Measurements from ENCODE around the gene CEP72. TPM values are rescaled to one million over a fixed set of nuclear protein-coding genes. Genes with fewer than 3 reads are reported as not detected.

CEP72 gene
- total RNA-seq, 1 experiment from 2014 or later = 16.4 TPM

DNA sequence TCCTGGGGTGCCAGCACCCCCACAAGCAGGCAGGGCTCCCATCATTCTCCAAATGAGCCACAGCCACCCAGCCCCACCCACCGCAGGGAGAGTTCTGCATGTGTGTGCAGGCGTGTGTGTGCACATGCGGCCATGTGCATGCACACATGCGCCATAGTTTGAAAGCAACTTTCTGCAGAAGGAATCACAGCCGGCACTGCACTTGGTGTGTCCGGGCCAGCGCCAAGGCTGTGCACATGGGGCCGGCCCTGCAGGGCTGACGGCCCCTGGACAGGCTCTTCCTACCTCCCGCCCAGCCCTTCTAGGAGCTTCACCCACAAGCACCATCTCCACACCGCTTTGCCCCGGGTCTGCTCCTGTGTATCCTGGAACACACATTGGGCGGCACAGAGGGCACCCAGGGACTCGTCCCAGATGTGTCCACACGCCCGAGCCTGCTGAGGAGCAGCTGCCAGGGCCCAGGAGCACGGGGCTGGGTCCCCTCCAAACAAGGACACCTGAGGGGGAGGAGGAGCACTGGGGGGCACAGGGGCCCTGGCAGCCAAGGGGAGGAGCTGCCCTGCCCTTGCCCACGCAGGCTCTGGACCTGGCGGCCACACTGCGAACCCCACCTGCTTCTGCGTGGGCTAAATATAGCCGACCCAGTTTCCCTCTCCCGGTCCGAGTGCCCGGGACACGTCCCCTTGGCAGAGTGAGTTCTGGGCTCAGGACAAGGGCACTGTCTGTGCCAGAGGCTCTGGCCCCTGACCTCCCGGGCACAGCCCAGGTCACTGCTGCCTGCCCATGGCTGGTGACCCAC lies 61.9 kb downstream of the CEP72 start:
- intact Hi-C loops (cut with micrococcal nuclease) = loop anchor here (5.0 to 10.0 kb wide), 2 partner anchors 181 to 493 kb away; partner anchors contain the start of gene ZDHHC11
- POLR2A ChIA-PET = interaction anchor here (0.6 kb wide), 1 partner anchor 270 kb away, joined by 4 read pairs; no protein-coding TSS in a partner anchor
- CTCF ChIA-PET = interaction anchor here (0.6 to 6.5 kb wide), 4 partner anchors 88 to 238 kb away, joined by 3 to 63 read pairs (median 3); no protein-coding TSS in a partner anchor
- DNase-seq (ENCODE audit: unreplicated experiment) = no peak
- Mint-ChIP-seq H3K36me3 (ENCODE audit: insufficient read depth, unreplicated experiment) (no peaks in the 10 kb centered on the region), H3K27ac (ENCODE audit: low read depth, unreplicated experiment) (no peak overlapping the region), H3K4me1 (ENCODE audit: insufficient read depth, unreplicated experiment) (peaks cover 13% of the 10 kb centered on the region), H3K27me3 (ENCODE audit: insufficient read depth, unreplicated experiment) (no peaks in the 10 kb centered on the region), H3K4me3 (ENCODE audit: unreplicated experiment) (no peak overlapping the region), H3K9me3 (ENCODE audit: unreplicated experiment) (no peaks in the 10 kb centered on the region)
- TF ChIP-seq, protein P1, sequence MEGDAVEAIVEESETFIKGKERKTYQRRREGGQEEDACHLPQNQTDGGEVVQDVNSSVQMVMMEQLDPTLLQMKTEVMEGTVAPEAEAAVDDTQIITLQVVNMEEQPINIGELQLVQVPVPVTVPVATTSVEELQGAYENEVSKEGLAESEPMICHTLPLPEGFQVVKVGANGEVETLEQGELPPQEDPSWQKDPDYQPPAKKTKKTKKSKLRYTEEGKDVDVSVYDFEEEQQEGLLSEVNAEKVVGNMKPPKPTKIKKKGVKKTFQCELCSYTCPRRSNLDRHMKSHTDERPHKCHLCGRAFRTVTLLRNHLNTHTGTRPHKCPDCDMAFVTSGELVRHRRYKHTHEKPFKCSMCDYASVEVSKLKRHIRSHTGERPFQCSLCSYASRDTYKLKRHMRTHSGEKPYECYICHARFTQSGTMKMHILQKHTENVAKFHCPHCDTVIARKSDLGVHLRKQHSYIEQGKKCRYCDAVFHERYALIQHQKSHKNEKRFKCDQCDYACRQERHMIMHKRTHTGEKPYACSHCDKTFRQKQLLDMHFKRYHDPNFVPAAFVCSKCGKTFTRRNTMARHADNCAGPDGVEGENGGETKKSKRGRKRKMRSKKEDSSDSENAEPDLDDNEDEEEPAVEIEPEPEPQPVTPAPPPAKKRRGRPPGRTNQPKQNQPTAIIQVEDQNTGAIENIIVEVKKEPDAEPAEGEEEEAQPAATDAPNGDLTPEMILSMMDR (IDR thresholded peaks at IDR 0.05; ENCODE audit: unreplicated experiment) = no peak
- no TSS peak for BruUV-seq (replicated peaks)

DNA sequence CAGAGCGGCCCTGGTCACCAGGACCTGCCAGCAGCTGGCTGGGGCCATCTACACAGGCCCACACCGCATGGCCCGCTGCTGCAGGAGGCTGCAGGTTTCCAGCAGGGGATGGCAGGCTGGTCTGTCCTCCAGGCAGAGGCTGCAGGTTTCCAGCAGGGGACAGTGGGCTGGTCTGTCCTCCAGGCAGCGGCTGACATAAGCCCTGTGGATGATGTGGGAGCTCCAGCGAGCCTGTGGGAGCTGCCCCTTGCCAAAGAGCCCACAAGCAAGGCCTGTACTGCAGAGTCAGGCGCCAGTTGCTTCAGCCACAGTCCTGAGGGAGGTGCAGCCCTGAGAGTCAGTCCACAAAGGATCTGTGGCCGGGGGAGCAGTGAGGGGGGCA lies 62.5 kb downstream of the CEP72 start:
- H3K36me3 Mint-ChIP-seq (ENCODE audit: insufficient read depth, unreplicated experiment) = no peaks in the 10 kb centered on the region
- no peaks in the 10 kb centered on the region for H3K27me3 Mint-ChIP-seq (ENCODE audit: insufficient read depth, unreplicated experiment)
- peaks cover 13% of the 10 kb centered on the region for H3K4me1 Mint-ChIP-seq (ENCODE audit: insufficient read depth, unreplicated experiment)
- ChIA-PET CTCF (interaction anchor here (0.6 to 6.5 kb wide), 3 partner anchors 224 to 466 kb away, joined by 3 to 63 read pairs (median 3); no protein-coding TSS in a partner anchor), POLR2A (interaction anchor here (0.6 kb wide), 1 partner anchor 271 kb away, joined by 4 read pairs; no protein-coding TSS in a partner anchor)
- DNase-seq (ENCODE audit: unreplicated experiment) = no peak
- no peaks in the 10 kb centered on the region for H3K9me3 Mint-ChIP-seq (ENCODE audit: unreplicated experiment)
- no peak overlapping the region for H3K4me3 Mint-ChIP-seq (ENCODE audit: unreplicated experiment)
- intact Hi-C loops (cut with micrococcal nuclease) = loop anchor here (5.0 to 10.0 kb wide), 2 partner anchors 180 to 493 kb away; partner anchors contain the start of gene ZDHHC11
- no peak overlapping the region for H3K27ac Mint-ChIP-seq (ENCODE audit: low read depth, unreplicated experiment)
- TF ChIP-seq, protein P1 (IDR thresholded peaks at IDR 0.05; ENCODE audit: unreplicated experiment) = no peak
- no TSS peak for BruUV-seq (replicated peaks)

DNA sequence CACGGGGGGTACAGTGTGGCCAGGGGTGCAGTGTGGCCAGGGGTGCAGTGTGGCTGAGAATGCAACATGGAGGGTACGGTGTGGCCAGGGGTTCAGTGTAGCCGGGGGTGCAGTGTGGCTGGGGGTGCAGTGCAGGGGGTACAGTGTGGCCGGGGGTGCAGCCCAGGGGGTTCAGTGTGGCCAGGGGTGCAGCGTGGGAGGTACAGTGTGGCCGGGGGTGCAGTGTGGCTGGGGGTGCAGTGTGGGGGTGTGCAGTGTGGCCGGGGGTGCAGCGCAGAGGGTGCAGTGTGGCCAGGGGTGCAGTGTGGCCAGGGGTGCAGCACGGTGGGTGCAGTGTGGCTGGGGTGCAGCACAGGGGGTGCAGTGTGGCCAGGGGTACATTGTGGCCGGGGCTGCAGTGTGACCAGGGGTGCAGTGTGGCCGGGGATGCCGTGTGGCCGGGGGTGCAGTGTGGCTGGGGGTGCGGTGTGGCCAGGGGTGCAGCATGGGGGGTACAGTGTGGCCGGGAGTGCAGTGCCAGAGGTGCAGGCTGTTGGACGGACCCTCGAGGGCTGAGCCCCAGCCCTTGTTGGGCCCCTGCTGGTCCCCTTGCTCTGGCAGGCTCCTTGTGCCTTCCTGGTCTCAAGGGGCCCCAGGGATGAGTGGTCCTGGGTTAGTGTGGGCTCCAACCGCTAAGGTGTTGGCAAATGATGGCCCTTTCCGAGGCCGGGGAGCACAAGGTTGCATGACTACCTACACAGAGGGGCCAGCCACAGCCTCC lies 63.2 kb downstream of the CEP72 start:
- ChIA-PET CTCF (interaction anchor here (0.6 to 6.5 kb wide), 2 partner anchors 228 to 465 kb away, joined by 3 to 63 read pairs; no protein-coding TSS in a partner anchor), POLR2A (no interaction called here)
- TF ChIP-seq, protein P1 (IDR thresholded peaks at IDR 0.05; ENCODE audit: unreplicated experiment) = no peak
- Mint-ChIP-seq H3K27ac (ENCODE audit: low read depth, unreplicated experiment) (no peak overlapping the region), H3K36me3 (ENCODE audit: insufficient read depth, unreplicated experiment) (no peaks in the 10 kb centered on the region), H3K4me1 (ENCODE audit: insufficient read depth, unreplicated experiment) (peaks cover 13% of the 10 kb centered on the region), H3K27me3 (ENCODE audit: insufficient read depth, unreplicated experiment) (no peaks in the 10 kb centered on the region), H3K4me3 (ENCODE audit: unreplicated experiment) (no peak overlapping the region), H3K9me3 (ENCODE audit: unreplicated experiment) (no peaks in the 10 kb centered on the region)
- no peak for DNase-seq (ENCODE audit: unreplicated experiment)
- intact Hi-C loops (cut with micrococcal nuclease) = loop anchor here (10.0 kb wide), 1 partner anchor 180 kb away; the partner anchor contains the start of gene ZDHHC11
- no TSS peak for BruUV-seq (replicated peaks)
